GM21619 (cell line): ENCODE measurements around the gene ADCY7.

Experiments used
- ATAC-seq: cut with Tn5 transposase; IDR thresholded peaks from one replicate; pipeline ENCODE4 v1.9.1; 2021; ENCODE audit not compliant: unreplicated experiment

The ADCY7 gene

DNA sequence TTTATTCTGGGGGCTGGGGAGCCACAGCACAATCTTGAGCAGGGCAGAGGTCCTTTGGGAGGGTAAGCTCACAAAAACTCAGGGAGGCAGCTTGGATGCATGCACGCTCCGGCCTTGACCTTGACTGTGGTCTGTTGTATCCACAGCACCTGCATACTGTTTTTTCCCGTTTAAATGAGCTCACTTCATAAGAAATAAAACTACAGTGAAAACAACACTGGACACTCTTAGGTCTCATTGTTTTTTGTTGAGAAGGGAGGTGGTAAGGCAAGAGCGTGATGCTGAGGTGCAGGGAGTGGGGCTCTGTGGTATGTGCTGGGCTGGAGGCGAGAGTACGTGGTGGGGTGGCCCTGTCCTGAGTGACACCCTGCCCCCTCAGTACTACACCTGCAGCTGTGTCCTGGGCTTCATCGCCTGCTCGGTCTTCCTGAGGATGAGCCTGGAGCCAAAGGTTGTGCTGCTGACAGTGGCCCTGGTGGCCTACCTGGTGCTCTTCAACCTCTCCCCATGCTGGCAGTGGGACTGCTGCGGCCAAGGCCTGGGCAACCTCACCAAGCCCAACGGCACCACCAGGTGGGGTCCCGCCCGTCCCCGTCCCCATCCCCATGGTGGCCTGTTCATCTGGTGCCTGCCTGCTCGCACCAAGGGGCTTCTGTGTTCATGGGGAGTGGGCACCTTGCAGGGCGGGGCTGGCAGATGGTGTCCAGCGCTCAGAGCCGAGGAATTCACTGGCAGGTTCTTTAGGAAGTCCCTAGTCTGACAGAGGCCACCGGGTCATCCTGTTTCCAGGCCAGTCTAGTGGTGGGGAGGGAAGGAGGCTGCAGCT is 44.2 kb downstream of the ADCY7 start:
- ATAC-seq: no peak

DNA sequence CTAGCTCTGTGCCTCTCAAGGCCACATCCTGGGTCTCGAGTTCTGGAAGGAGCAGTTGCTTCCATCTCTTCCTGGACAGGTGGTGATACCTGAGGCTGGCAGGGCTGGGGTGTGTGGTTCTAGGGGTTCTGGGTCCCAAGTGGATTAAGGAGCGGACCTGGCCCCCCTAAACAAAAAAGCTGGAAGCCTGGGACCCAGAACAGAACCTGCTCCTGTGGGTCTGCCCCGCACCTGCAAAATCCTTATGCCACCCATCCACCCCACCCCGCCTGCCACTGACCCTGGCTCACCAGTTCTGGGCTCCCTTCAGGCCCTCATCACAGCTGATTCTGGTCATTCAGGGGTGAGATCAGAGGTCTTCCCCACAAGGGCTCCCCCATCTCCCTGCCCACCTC is 44.8 kb downstream of the ADCY7 start:
- no peak for ATAC-seq

DNA sequence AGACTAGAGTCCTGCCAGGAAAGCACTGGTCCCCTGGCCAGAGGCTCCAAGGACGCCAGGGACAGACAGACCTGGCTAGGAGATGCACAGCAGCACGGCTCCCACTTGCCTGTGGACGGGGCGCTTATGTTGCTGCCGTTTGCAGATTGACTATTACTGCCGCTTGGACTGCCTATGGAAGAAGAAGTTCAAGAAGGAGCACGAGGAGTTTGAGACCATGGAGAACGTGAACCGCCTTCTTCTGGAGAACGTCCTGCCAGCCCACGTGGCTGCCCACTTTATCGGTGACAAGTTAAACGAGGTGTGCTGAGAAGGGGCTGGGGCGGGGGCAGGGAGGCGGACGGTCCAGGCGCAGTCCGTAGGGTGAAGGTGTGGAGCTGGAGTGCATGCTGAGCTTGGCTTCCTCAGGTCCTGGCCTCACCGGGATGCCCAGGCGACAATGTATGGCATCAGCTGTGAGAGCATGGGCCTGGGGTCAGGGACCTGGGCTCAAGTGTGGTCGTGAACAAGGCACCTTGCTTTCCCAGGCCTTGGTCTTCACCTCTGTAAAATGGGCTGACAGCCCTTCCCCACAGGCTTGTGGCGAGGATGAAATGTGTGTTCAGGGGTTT is 45.6 kb downstream of the ADCY7 start:
- no peak for ATAC-seq

DNA sequence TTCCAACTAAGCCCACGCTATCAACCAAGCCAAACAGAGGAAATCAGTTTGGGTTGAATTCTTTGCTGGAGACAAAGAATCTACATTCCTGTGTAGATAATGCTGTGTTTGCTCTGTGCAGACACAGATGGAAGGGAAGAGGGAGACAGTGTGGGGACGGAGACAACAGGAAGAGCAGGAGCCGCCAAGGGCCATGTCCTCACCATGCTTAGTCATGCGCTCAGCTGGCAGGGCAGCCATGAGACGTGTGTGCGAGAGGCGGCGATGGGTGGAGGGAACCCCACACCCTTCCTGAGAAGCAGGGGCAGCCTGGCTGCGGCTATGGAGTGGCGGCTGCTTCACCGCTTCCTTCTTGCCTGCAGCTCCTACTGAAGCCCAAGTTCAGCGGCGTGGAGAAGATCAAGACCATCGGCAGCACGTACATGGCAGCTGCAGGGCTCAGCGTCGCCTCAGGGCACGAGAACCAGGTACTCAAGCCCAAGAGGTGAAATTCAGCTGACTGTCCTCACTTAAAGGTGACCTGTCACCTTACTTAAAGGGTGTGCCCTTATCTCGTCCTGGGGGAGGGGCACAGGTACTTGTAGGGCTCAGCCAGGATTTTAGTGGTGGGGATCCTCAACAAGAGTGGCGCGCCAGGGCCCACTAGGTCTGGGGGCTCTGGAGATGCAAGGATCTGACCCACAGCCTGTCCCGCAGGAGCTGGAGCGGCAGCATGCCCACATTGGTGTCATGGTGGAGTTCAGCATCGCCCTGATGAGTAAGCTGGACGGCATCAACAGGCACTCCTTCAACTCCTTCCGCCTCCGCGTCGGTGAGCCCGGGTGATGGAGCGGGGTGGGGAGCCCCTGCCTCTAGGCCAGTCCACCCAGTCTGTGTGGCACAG is 47.5 kb downstream of the ADCY7 start:
- no peak for ATAC-seq

DNA sequence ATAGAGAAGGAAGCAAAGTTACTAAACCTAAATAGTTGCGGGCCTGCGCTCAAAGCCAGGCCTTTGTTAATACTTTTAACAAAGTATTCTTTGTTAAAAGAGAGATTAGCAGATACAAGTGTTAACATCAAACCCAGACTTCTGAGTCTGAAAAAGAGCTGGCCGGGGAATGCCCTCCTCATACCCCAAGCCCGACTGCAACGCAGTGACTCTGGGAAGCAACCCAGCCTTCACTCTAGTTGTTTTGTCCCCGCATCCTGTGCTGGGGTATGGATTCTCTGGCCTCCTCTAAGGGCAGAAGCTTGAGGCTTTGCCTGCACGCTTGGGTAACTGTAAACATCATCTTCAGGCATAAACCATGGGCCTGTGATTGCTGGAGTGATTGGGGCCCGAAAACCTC is 48.3 kb downstream of the ADCY7 start:
- ATAC-seq: no peak

DNA sequence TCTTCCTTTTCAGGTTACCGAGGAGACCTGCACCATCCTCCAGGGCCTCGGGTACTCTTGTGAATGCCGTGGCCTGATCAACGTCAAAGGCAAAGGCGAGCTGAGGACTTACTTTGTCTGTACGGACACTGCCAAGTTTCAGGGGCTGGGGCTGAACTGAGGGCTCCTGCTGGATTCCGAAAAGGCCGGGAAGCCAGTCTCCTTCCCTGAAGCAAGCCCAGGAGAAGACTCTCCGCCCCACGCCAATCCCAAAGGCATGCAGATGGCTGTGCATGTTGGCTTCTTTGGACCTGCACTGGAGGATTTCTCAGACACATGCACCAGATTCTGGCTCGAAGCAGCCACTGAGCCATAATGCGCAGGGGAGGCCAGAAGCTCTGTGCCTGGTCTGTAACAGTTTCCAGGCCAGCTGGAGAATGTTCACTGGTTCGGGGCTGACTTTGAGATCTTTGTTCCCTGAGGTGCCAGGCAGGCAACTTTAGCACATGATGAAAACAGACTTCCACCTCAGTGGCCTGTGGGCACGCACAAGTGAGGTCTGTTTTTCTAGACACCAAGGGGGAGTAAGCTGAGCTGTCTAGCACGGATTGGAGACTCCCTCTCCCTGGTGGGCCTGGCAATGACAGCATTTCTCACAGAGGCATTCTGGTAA is 49.1 kb downstream of the ADCY7 start:
- no peak for ATAC-seq

DNA sequence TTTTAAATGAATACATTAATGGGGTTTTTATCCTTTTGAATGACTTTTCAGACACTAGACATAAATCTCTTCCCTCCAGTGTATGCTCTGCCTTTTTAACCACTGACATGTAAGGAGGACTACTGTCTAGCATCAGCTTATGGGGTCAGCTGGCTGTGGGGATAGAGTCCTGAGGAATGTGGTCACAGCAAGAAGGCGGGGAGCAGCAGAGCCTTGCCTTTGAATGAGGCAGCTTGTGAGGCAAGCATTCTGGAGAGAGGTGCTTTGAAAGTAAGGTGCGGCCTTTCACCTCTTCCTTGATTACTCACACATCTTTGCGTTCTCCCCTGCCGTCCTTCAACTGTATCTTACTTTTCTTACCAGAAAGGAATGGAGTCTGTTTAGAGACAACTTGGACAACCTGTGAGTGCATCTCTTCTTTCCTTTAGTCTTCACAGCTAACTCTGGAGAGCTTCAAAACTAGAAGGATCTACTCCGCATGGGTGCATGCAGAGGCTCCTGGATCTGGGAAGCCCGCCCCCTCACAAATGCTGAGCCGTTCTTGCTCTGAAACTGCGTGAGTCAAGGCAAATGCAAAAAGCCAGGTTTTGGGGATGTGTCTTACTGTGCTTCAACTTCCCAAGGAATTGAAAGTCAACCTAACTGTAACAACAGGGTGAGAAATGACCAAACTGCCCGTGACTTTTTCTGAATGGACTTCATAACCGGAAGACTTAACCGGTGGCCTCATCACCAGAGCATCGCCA is 49.9 kb downstream of the ADCY7 start:
- no peak for ATAC-seq

DNA sequence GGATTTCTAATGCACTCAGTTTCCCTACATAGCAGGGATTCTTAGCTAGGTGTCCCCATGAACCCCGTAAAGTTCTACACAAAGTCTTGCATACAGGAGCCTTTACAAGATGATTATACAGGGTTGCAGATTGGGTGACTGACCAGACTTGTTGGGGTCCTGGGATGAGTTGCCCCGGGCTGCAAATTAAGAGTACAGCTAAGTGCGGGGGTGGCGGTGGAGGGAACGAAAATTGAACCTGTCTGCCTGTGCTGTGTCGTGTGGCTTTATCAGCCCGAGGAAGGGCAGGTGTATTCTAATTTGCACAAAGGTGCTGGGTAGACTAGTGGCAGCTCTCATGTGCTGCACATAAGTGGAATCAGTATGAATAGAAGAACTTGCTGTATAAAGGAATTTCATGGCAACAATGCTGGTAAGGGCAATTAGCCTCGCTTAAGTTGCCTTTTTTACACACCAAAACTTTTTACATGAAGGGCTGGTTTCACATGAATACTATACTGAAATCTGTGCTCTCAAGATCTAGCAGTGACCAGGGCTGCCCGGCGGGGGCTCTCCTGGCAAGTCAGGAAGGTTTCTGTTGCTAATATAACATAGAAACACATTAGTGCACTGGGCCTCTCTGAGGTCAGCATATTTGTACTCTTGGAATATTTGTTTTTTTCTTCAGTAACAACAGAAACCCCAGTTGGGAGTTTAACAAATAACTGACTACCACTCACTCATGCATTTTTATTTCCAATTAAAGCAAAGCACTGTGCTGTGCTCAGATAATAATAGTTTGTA is 50.7 kb downstream of the ADCY7 start:
- no peak for ATAC-seq

DNA sequence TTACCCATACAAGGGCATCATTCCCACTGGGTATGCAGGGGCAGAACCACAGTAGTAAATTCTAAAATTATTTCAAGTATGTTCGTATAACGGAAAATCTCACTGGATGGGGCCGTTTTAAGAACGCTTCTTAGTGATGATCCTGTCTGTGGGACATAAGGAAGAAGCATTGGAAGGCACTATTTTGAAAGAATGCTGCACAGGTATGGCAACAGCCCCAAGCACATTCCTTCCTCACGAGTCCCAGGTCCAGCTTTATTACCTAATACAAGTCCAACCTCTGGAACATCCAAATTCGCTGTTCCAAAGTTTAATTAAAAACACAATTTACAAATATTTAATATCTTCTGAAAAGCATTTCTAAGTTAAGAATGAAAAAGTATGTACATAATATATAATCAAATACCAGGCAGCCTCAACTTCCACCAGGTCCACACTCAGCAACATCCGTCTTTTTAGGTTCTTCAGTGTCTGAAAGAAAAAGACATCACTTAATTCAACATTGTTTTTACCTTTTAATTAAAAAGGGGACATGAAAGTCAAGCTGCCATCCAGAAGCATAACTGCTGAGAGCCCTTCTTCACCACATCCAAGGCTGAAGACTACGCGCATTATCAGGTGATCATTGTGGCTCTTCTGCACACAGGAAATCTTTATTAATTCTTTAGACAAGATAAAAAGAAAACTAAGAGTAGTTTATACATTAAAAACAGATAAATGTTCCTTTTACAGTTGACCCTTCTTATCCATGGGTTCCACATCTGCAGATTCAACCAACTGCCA is 52.6 kb downstream of the ADCY7 start:
- ATAC-seq: no peak

DNA sequence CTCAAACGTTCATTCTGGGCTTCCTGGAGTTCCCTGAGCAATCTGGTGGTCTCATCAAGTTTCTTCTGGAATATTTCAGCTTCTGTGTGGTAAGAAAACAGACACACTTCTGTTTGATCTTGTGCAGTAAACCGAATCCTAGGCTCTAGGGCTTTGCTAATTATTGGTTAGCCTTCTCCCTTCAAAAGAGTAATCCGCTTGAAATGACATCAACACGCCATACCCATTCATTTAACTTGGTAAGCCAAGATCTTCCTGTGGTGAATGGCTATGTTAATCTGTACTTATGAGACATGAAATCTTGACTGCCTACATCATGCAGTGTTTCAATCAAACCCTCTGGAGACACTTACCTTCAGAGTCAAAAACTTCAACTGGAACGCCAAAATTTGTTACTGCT is 54.0 kb downstream of the ADCY7 start:
- no peak for ATAC-seq

DNA sequence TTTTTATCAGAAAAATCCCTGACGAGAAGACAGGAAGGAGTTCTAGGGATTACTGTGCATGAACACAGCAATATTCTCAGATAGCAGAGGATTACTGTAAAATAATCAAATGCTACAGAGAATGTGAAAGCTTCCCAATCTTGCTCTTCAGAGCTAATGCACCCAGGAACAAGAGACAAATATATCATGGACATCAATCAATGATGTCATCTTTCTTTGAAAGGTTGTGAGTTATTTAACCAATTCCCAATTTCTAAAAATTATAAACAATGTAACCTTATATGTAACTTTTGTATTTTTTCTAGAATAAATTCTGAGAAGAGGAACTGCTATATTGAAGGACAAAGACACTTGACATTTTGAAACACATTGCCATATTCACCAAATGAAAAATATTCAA is 56.0 kb downstream of the ADCY7 start:
- no peak for ATAC-seq

DNA sequence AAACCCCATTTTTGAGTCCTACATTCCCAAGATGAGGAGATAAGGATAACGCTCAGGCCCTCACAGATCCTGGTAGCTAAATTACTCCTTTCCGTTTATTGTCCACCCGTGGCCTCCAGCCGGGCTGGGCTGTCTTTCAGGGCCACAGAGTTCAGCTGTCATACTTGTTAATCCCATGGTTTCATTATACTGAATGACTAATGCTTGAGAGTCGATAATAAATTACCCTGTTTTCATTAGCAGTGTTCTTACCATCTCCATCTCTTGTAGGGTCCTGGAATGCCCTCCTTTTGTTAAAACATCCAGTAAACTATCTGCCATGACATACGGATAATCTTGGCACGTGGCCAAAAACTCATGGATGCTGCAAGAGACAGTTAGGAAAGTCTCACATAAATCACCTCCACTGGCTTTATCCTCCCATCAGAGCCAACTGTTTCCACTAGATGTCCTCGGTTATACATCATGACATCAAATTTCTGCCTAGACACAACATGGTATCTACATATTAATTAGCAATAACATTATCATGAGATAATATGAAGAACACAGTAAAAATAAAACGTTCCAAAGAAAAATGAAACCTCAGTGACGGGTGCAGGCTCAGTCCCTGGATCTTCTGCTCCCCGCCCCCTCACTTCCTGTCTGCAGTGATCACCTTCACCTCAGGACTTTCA is 57.1 kb downstream of the ADCY7 start:
- no peak for ATAC-seq

DNA sequence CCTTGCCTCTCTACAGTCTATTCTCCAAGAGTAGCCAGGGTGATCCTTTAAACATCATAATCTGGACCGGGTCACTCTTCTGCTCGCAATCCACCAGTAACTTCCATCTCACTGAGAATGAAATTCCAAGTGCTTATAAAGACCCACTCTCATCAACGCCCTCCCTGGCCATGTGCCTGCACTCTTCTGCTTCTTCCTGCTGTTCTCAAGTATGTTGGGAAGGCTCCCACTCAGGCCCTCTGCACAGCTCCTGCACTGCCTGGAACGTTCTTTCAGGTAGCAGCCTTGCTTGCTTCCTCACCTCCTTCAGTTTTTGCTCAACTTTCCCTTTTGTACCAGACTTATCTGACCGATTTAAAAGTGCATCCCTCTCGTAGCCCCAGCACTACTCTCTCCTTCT is 58.0 kb downstream of the ADCY7 start:
- ATAC-seq: no peak

DNA sequence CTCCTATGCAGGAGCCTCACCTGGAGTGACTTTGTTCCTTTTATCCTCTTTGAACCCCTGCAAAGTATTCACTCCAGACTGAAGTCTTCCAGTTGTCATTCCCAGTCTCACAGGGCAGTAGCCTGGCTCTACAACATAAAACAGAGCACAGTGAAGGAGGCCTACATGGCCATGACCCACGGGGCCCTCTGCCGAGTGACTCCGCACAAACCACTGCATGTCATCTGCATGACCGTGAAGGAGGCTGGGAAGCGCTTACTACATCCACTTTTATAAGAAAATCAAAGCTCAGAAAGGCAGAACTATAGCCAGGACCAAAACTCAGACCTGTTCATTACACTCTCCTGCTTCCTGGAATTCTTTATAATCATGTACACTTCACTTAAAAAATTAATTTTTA is 59.9 kb downstream of the ADCY7 start:
- no peak for ATAC-seq

DNA sequence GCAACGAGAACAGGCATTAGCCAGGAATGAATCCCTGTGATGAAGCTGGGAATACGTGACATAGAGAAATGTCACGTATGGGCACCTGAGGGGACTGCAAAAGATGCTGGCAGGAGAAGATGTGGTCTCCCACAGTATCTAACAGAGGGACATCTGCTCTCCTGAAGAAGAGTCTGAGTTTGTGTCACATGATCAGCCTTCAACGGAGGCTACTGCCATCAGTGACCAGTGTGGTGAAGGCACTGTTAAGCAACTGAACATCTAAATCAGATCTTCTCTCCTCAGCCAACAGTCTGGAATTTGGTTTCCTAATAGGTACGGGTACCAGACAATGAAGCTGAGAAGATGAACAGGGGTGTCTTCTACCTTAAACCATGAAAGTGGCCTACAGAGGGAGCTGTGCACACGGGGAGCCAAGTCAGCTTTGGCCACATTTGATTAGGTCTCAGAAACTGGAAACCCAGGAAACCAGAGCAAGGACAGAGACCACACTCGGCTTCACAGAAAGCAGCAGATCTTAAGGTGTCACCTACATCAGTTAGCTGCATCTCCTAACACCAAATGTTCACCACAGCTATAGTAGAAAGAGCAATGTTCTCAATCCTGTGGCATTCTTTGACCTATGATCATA is 60.6 kb downstream of the ADCY7 start:
- ATAC-seq: peak; percentile 77

DNA sequence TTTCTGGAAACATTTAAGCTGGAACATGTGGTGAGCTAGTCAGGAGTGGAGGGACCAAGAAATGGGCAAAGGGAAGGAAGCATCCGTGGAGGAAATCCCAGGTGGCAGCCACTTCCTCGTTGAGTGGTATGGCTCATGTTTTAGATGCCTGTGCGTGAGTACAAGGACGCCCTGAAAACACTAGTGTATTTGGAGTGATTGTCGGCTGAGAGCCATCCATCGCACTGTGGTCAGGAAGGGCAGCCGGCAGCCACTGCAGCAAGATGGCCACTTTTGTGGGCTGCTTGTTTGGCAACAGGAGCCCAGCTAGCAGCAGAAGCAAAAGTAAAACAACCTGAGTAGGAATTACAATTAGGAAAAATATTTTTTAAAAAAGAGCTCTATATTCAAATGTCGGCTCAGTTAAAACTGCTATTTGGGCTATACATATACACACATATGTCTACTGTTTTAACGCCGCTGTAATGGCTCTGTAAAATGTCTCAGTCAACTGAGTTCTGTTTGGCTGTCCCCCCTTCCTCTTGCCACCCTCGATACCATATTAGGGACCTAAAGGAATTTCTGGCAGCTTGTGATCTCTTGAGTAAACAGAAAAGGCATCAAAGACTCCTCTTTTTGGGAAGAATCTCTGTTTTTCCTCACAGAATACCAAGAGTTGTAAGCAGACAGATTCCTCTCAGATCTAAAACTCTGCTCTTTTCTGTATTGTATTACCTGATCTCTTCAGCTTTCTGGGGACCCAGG is 63.3 kb downstream of the ADCY7 start:
- no peak for ATAC-seq

DNA sequence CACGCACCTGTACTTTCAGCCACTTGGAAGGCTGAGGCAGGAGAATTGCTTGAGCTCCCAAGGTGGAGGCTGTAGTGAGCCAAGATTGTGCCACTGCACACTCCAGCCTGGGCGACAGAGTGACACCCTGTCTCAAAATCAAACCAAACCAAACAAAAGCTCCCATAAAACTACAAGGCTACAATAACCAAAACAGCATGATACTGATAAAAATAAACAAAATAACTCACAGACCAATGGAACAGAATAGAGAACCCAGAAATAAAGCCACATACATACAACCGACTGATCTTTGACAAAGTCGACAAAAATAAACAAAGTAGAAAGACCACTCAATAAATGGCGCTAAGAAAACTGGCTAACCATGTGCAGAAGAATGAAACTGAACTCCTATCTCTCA is 65.2 kb downstream of the ADCY7 start:
- no peak for ATAC-seq
